HG03342 (cell line): Measurements from ENCODE around the gene LINC00237.
A peak's percentile ranks its signal among the peaks of the same experiment; 100 is the strongest.

ENCODE experiments used
- ATAC-seq: cut with Tn5 transposase; IDR thresholded peaks from one replicate; pipeline ENCODE4 v1.9.1; 2021; ENCODE audit warnings: mild to moderate bottlenecking, moderate library complexity; ENCODE audit not compliant: unreplicated experiment

LINC00237 gene

GRCh38 chr20:21099751-21100577 lies 6.2 kb downstream of the LINC00237 start:
- peak; percentile 32 for ATAC-seq

- peak; percentile 62 for ATAC-seq
Observed at GRCh38 chr20:21096321-21097043, 9.7 kb downstream of the LINC00237 start.

GRCh38 chr20:21092806-21093205 lies 13.4 kb downstream of the LINC00237 start:
- ATAC-seq: no peak

- ATAC-seq: no peak
Observed at GRCh38 chr20:21090721-21091120, 15.4 kb downstream of the LINC00237 start.

GRCh38 chr20:21090111-21090618 lies 16.0 kb downstream of the LINC00237 start:
- no peak for ATAC-seq

- no peak for ATAC-seq
Observed at GRCh38 chr20:21089391-21089790, 16.8 kb downstream of the LINC00237 start.

GRCh38 chr20:21087862-21088540 lies 18.2 kb downstream of the LINC00237 start:
- ATAC-seq: no peak

GRCh38 chr20:21083825-21084325 lies 22.3 kb downstream of the LINC00237 start:
- ATAC-seq: no peak

- no peak for ATAC-seq
Observed at GRCh38 chr20:21082584-21082983, 23.6 kb downstream of the LINC00237 start.

GRCh38 chr20:21077809-21078345 lies 28.3 kb downstream of the LINC00237 start:
- no peak for ATAC-seq

- no peak for ATAC-seq
Observed at GRCh38 chr20:21076073-21076472, 30.1 kb downstream of the LINC00237 start.

- no peak for ATAC-seq
Observed at GRCh38 chr20:21075471-21075870, 30.7 kb downstream of the LINC00237 start.

GRCh38 chr20:21074605-21075336 lies 31.4 kb downstream of the LINC00237 start:
- peak; percentile 99 for ATAC-seq

- no peak for ATAC-seq
Observed at GRCh38 chr20:21067255-21067654, 38.9 kb downstream of the LINC00237 start.

GRCh38 chr20:21064924-21065323 lies 41.2 kb downstream of the LINC00237 start:
- no peak for ATAC-seq

GRCh38 chr20:21063276-21063675 lies 42.9 kb downstream of the LINC00237 start:
- no peak for ATAC-seq

GRCh38 chr20:21053002-21053762 lies 53.0 kb downstream of the LINC00237 start:
- no peak for ATAC-seq

GRCh38 chr20:21052686-21053001 lies 53.5 kb downstream of the LINC00237 start:
- no peak for ATAC-seq

- no peak for ATAC-seq
Observed at GRCh38 chr20:21052241-21052640, 53.9 kb downstream of the LINC00237 start.

- ATAC-seq: no peak
Observed at GRCh38 chr20:21050710-21051109, 55.4 kb downstream of the LINC00237 start.
